ENCODE measurements around the gene TMED4. TPM values are rescaled to one million over a fixed set of nuclear protein-coding genes. Genes with fewer than 3 reads are reported as not detected.
A peak's percentile ranks its signal among the peaks of the same experiment; 100 is the strongest.

TMED4 gene
- total and polyA plus RNA-seq, 2 of the 13 experiments (the other 11 are each of a cell fraction or from before 2014, with no cell fraction given), result 81.4 to 109 TPM

DNA sequence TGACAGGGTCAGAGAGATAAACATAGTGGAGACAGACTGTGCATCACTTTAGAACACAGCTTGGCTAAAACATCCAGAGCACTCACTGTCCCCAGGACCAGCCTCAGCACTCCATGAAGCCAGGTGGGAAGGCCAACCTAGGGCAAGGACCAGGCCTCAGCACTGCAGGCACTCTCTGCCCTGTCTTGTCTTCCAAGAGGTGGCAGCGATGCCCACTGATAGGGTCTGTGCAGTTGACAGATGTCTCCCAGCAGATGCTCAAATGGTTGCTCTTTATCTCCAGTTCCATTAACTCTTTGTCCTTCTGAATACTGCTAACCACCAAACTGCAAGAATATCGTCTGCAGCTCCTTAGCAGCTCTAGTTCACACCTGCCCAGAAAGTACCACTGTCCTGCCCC is 17.4 kb downstream of the TMED4 start (continued):
- TF ChIP-seq ZBTB3 (CRISPR knock-in tag; IDR thresholded peaks at IDR 0.05; ENCODE audit: borderline replicate concordance, low read depth) (no peak), CBFB (CRISPR knock-in tag; IDR thresholded peaks at IDR 0.05) (no peak), POLR2G (IDR thresholded peaks at IDR 0.05; ENCODE audit: low read depth, low read length) (peak; percentile 6; the same call in 1 of the 2 replicates), PRMT3 (CRISPR knock-in tag; IDR thresholded peaks at IDR 0.05; ENCODE audit: borderline replicate concordance, low read depth) (no peak)

DNA sequence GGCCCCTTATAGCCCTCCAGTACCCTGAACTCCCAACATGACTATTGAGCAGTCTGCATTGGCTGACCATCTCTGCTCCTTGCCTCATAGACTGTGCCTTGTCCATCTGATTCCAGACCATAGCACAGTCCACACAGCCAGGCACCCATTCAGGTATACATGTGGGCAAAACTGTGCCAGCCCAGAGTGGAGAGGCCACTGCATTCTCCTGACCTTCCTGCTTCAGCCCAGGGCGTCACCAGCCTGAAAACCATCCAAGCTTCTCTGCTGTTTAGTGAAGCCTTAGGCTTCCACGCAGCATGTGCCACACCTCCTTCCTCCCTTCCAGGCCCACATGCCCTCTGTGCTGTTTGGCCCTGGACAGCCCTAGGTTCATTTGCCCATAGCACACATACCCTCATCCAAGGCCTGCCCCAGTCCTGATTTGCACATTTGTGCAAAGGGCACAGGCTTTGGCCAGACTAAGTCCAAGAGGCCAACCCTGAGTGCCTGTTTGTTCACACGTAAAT is 18.8 kb downstream of the TMED4 start:
- H3K4me2 ChIP-seq (ENCODE audit: low read depth, low read length), result no peak overlapping the region
- no peak overlapping the region for H3K9ac ChIP-seq (ENCODE audit: insufficient read depth, low read depth, low read length)
- H4K20me1 ChIP-seq (ENCODE audit: insufficient read depth, low read length), result no peaks in the 10 kb centered on the region; the same call in 1 of the 2 replicates
- DNase-seq (ENCODE audit: low spot score), result no peak
- in situ Hi-C loops (cut with HindIII; ENCODE audit: extremely low pct_ligation_motif_present, low pct_unique_long_range_greater_than_20kb) (no loop called here), intact Hi-C loops (cut with micrococcal nuclease; ENCODE audit: unreplicated experiment) (no loop called here)
- CTCF ChIA-PET (ENCODE audit: low intra/inter-chr PET ratio, low total read pairs), result no interaction called here
- no peaks in the 10 kb centered on the region for H3K27me3 ChIP-seq (ENCODE audit: control insufficient read depth in 1 of 2, insufficient read depth in 2 of 2, low read length in 2 of 2)
- no peaks in the 10 kb centered on the region for H3K9me3 ChIP-seq (ENCODE audit: low read length)
- no peaks in the 10 kb centered on the region for H3K79me2 ChIP-seq (ENCODE audit: insufficient read depth, low read length)
- TSS peak; percentile 24 for BruUV-seq (replicated peaks)
- ATAC-seq, result peak; percentile 3; the same call in 1 of the 3 replicates
- FAIRE-seq, result no peak
- 96% methylated on average over 2 of the region's 3 CpGs for WGBS (ENCODE audit: low lambda C conversion rate)
- peaks cover 18 to 35% of the 10 kb centered on the region in 2 experiments for H3K36me3 ChIP-seq (replicated peaks in 1 of 2; ENCODE audit: control insufficient read depth in 1 of 2, insufficient read depth in 2 of 2, low read length in 2 of 2)
- H3K4me3 ChIP-seq (replicated peaks in 1 of 3; ENCODE audit: insufficient read depth in 1 of 3, low read depth in 2 of 3, low read length in 3 of 3), result no peak overlapping the region
- H3K4me1 ChIP-seq (ENCODE audit: insufficient read depth, low read length), result peaks cover 40% of the 10 kb centered on the region
- peak overlapping the region; percentile 49 for H3K27ac ChIP-seq (ENCODE audit: extremely low read length, insufficient read depth, low read length)
- POLR2A ChIA-PET, result interaction anchor here (1.2 to 4.2 kb wide), 6 partner anchors 10 to 322 kb away, joined by 3 to 27 read pairs (median 6); partner anchors contain the start of genes DDX56, NPC1L1 and TMED4
- no peak overlapping the region for H2AFZ ChIP-seq (ENCODE audit: low read length)
- TF ChIP-seq SOX6 (IDR thresholded peaks at IDR 0.05), result no peak
- TF ChIP-seq SOX6 (CRISPR knock-in tag; IDR thresholded peaks at IDR 0.05), result no peak
- TF ChIP-seq, protein P1, sequence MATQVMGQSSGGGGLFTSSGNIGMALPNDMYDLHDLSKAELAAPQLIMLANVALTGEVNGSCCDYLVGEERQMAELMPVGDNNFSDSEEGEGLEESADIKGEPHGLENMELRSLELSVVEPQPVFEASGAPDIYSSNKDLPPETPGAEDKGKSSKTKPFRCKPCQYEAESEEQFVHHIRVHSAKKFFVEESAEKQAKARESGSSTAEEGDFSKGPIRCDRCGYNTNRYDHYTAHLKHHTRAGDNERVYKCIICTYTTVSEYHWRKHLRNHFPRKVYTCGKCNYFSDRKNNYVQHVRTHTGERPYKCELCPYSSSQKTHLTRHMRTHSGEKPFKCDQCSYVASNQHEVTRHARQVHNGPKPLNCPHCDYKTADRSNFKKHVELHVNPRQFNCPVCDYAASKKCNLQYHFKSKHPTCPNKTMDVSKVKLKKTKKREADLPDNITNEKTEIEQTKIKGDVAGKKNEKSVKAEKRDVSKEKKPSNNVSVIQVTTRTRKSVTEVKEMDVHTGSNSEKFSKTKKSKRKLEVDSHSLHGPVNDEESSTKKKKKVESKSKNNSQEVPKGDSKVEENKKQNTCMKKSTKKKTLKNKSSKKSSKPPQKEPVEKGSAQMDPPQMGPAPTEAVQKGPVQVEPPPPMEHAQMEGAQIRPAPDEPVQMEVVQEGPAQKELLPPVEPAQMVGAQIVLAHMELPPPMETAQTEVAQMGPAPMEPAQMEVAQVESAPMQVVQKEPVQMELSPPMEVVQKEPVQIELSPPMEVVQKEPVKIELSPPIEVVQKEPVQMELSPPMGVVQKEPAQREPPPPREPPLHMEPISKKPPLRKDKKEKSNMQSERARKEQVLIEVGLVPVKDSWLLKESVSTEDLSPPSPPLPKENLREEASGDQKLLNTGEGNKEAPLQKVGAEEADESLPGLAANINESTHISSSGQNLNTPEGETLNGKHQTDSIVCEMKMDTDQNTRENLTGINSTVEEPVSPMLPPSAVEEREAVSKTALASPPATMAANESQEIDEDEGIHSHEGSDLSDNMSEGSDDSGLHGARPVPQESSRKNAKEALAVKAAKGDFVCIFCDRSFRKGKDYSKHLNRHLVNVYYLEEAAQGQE (IDR thresholded peaks at IDR 0.05; ENCODE audit: borderline replicate concordance in 1 of 2, low read depth in 1 of 2, low read length in 2 of 2), result no peak
- no peak for TF ChIP-seq MED13 (CRISPR knock-in tag; IDR thresholded peaks at IDR 0.05)
- TF ChIP-seq ELF4 (CRISPR knock-in tag; IDR thresholded peaks at IDR 0.05; ENCODE audit: borderline replicate concordance), result no peak
- no peak for TF ChIP-seq ZNF563 (CRISPR knock-in tag; IDR thresholded peaks at IDR 0.05)
- no peak for TF ChIP-seq PRPF4 (IDR thresholded peaks at IDR 0.05; ENCODE audit: low read depth, low read length, poor library complexity, severe bottlenecking)
- TF ChIP-seq ZNF10 (CRISPR knock-in tag; IDR thresholded peaks at IDR 0.05; ENCODE audit: borderline replicate concordance, low read depth), result no peak
- 0 out of 2 replicates have a peak, but pooled peaks have one; percentile 3 for TF ChIP-seq RAD21 (CRISPR knock-in tag; IDR thresholded peaks at IDR 0.05)
- TF ChIP-seq XBP1 (CRISPR knock-in tag; IDR thresholded peaks at IDR 0.05), result no peak
- no peak for TF ChIP-seq ZNF205 (CRISPR knock-in tag; IDR thresholded peaks at IDR 0.05)
- no peak for TF ChIP-seq ZNF775 (CRISPR knock-in tag; IDR thresholded peaks at IDR 0.05; ENCODE audit: borderline replicate concordance)
- TF ChIP-seq ZKSCAN8 (CRISPR knock-in tag; IDR thresholded peaks at IDR 0.05; ENCODE audit: borderline replicate concordance), result no peak
- TF ChIP-seq POLR2A (IDR thresholded peaks at IDR 0.05; ENCODE audit: insufficient read depth in 1 of 2, low read depth in 2 of 2, low read length in 2 of 2), result peak; percentile 35 to 65; a peak in 1 of 4 replicates
- TF ChIP-seq ZNF615 (CRISPR knock-in tag; IDR thresholded peaks at IDR 0.05; ENCODE audit: borderline replicate concordance), result no peak
- no peak for TF ChIP-seq EHMT2 (IDR thresholded peaks at IDR 0.05; ENCODE audit: borderline replicate concordance, low read depth, low read length)
- no peak for TF ChIP-seq TAF15 (IDR thresholded peaks at IDR 0.05; ENCODE audit: low read depth, low read length, poor library complexity, severe bottlenecking)
